ENCODE data around the gene HMGA1. TPM values are rescaled to one million over a fixed set of nuclear protein-coding genes. Genes with fewer than 3 reads are reported as not detected.

Gene HMGA1
- total RNA-seq, 3 donors from 2014 or later, result 49.4 to 176 (median 124) TPM

- TF ChIP-seq, protein P1, sequence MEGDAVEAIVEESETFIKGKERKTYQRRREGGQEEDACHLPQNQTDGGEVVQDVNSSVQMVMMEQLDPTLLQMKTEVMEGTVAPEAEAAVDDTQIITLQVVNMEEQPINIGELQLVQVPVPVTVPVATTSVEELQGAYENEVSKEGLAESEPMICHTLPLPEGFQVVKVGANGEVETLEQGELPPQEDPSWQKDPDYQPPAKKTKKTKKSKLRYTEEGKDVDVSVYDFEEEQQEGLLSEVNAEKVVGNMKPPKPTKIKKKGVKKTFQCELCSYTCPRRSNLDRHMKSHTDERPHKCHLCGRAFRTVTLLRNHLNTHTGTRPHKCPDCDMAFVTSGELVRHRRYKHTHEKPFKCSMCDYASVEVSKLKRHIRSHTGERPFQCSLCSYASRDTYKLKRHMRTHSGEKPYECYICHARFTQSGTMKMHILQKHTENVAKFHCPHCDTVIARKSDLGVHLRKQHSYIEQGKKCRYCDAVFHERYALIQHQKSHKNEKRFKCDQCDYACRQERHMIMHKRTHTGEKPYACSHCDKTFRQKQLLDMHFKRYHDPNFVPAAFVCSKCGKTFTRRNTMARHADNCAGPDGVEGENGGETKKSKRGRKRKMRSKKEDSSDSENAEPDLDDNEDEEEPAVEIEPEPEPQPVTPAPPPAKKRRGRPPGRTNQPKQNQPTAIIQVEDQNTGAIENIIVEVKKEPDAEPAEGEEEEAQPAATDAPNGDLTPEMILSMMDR (IDR thresholded peaks at IDR 0.05), result no peak
- no peak for DNase-seq
- H3K4me1 ChIP-seq (ENCODE audit: low read depth), result no peaks in the 10 kb centered on the region
- no peaks in the 10 kb centered on the region for H3K36me3 ChIP-seq (ENCODE audit: low read depth)
- ATAC-seq, result no peak
- no peaks in the 10 kb centered on the region for H3K9me3 ChIP-seq
- intact Hi-C loops (cut with DNase I, micrococcal nuclease), result no loop called here
- no peak overlapping the region for H3K4me3 ChIP-seq
These were observed 9.7 kb upstream of the HMGA1 start for GRCh38 chr6:34226731-34227586.

DNA sequence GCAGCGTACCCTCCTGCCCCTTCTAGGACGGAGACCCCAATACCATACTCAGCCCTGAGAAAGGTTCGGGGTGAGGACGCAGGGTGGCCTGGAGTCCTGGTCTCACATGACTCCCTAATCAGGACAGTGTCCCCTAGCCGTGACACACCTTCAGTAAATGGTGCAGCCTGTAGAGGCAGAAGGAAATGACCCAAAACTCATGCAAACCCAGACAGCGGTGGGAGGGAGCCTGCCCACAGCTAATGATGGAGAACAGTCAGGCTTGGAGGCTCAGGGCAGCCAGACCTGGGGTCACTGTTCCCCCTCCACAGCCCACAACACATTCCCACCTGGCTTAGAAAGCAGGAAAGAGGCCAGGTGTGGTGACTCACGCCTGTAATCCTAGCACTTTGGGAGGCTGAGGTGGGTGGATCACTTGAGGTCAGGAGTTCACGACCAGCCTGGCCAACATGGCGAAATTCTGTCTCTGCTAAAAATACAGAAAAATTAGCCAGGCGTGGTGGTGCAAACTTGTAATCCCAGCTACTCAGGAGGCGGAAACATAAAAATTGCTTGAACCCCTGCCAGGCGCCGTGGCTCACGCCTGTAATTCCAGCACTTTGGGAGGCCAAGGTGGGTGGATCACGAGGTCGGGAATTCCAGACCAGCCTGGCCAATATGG lies 8.8 kb upstream of the HMGA1 start:
- intact Hi-C loops (cut with DNase I, micrococcal nuclease), result no loop called here
- H3K9me3 ChIP-seq, result no peaks in the 10 kb centered on the region
- ATAC-seq (no peak), DNase-seq (no peak)
- H3K4me3 ChIP-seq, result no peak overlapping the region
- no peaks in the 10 kb centered on the region for H3K4me1 ChIP-seq (ENCODE audit: low read depth)
- TF ChIP-seq, protein P1 (IDR thresholded peaks at IDR 0.05), result no peak
- H3K36me3 ChIP-seq (ENCODE audit: low read depth), result no peaks in the 10 kb centered on the region

- TF ChIP-seq, protein P1 (IDR thresholded peaks at IDR 0.05), result no peak
- ATAC-seq, result no peak
- H3K4me1 ChIP-seq (ENCODE audit: low read depth), result no peaks in the 10 kb centered on the region
- DNase-seq, result no peak
- H3K4me3 ChIP-seq, result no peak overlapping the region
- intact Hi-C loops (cut with DNase I, micrococcal nuclease), result no loop called here
- H3K9me3 ChIP-seq, result no peaks in the 10 kb centered on the region
- H3K36me3 ChIP-seq (ENCODE audit: low read depth), result no peaks in the 10 kb centered on the region
These were observed 6.8 kb upstream of the HMGA1 start for GRCh38 chr6:34229877-34230276.

DNA sequence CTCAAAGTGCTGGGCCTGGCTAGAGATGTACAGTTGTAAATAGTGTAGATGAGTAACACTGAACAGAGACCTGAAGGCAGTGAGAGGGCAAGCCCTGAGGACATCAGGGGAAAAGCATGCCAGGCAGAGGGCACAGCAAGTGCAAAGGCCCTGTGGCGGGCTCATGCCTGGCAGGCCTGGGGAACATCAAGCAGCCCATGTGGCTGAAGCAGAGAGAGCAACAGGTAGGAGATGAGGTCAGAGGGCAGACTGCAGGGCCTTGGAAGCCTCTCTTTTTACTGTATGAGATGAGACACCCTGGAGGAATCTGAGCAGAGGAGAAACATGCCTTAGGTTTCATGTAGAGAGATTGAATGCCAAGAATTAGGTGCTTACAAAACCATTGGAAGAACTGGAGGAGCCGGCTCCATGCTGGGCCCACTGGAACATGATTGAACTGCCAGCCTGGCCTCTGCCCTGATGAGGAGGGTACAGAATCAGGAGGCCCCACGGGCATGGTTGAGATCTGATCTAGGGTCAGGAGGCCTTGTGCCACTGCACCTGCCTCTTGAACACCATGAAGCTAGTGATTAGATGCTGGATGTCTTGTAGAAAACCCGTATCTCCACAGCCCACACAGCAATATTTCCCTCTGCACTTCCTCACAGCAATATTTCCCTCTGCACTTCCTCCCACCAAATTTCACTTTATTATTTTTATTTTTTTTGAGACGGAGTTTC lies 5.9 kb upstream of the HMGA1 start:
- intact Hi-C loops (cut with DNase I, micrococcal nuclease), result no loop called here
- DNase-seq (no peak), ATAC-seq (no peak)
- TF ChIP-seq, protein P1 (IDR thresholded peaks at IDR 0.05), result no peak
- Histone ChIP-seq H3K36me3 (ENCODE audit: low read depth) (no peaks in the 10 kb centered on the region), H3K4me1 (ENCODE audit: low read depth) (no peaks in the 10 kb centered on the region), H3K9me3 (no peaks in the 10 kb centered on the region), H3K4me3 (no peak overlapping the region)

GRCh38 chr6:34231566-34232336 lies 4.9 kb upstream of the HMGA1 start:
- no peaks in the 10 kb centered on the region for H3K36me3 ChIP-seq (ENCODE audit: low read depth)
- intact Hi-C loops (cut with DNase I, micrococcal nuclease), result no loop called here
- DNase-seq (no peak), ATAC-seq (no peak)
- no peaks in the 10 kb centered on the region for H3K4me1 ChIP-seq (ENCODE audit: low read depth)
- H3K4me3 ChIP-seq, result no peak overlapping the region
- TF ChIP-seq, protein P1 (IDR thresholded peaks at IDR 0.05), result no peak
- no peaks in the 10 kb centered on the region for H3K9me3 ChIP-seq

Data from mucosa of descending colon (tissue), 3 donors.